ENCODE measurements around the gene COPE.

GRCh38 chr19:18960370-18960769 is 41.2 kb upstream of the COPE start:
- no peak for TF ChIP-seq POLR2A (IDR thresholded peaks at IDR 0.05)
- no peak for TF ChIP-seq CTCF (IDR thresholded peaks at IDR 0.05)
